ENCODE measurements around the gene CPNE4. TPM values are rescaled to one million over a fixed set of nuclear protein-coding genes. Genes with fewer than 3 reads are reported as not detected.
"Not testable (repeated sequence)": the region's sequence is repeated elsewhere in the genome, so short reads cannot be mapped to it uniquely, and the experiment has no call there.

The CPNE4 gene
- total RNA-seq, 2 donors from 2014 or later = not detected

DNA sequence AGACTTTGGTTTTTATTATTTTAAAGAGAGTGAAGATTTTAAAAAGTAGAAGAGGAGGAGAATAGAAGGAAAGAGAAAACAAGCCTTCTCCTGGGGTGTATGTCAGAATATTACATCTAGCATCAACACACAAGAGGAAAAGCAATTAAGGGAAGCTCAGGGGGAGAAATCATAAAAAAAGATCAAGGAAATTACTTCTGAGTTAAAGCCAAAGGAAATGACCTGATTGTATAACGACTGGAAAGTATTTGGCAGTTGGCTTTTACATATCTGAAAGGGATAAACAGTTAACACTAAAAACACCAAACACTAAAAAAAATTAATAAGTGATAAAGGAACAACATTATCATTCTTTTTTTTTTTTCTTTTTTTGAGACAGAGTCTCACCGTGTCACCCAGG lies 58.4 kb downstream of the CPNE4 start:
- Histone ChIP-seq H3K9me3 (no peaks in the 10 kb centered on the region), H3K36me3 (replicated peaks in 1 of 2; ENCODE audit: insufficient read depth in 1 of 2, low read depth in 2 of 2) (no peaks in the 10 kb centered on the region), H3K4me3 (no peak overlapping the region), H3K27me3 (no peaks in the 10 kb centered on the region), H3K4me1 (no peaks in the 10 kb centered on the region), H3K27ac (no peak overlapping the region)
- 25 to 32% methylated on average over 2 of the region's 2 CpGs for whole genome bisulfite sequencing, 2 donors
- intact Hi-C loops (cut with DNase I) = no loop called here
- ATAC-seq (no peak), DNase-seq (no peak)
- TF ChIP-seq POLR2A (IDR thresholded peaks at IDR 0.05) (no peak), CTCF (IDR thresholded peaks at IDR 0.05) (no peak)

- 53 to 64% methylated on average over 6 of the region's 6 CpGs for WGBS, 2 donors
Observed at GRCh38 chr3:131975047-131975446, 59.8 kb downstream of the CPNE4 start.

GRCh38 chr3:131973731-131974130 lies 61.1 kb downstream of the CPNE4 start:
- Histone ChIP-seq H3K9me3 (no peaks in the 10 kb centered on the region), H3K27ac (no peak overlapping the region), H3K36me3 (replicated peaks in 1 of 2; ENCODE audit: insufficient read depth in 1 of 2, low read depth in 2 of 2) (no peaks in the 10 kb centered on the region), H3K4me1 (no peaks in the 10 kb centered on the region), H3K27me3 (no peaks in the 10 kb centered on the region), H3K4me3 (no peak overlapping the region)
- no peak for TF ChIP-seq CTCF (IDR thresholded peaks at IDR 0.05)
- TF ChIP-seq POLR2A (IDR thresholded peaks at IDR 0.05) = no peak
- intact Hi-C loops (cut with DNase I) = no loop called here
- DNase-seq (no peak), ATAC-seq (no peak)
- WGBS, 2 donors = 17 to 22% methylated on average over 4 of the region's 4 CpGs

More at GRCh38 chr3:131975047-131975446, 59.8 kb downstream of the CPNE4 start:
- no peak for DNase-seq
- Histone ChIP-seq H3K27ac (no peak overlapping the region), H3K36me3 (replicated peaks in 1 of 2; ENCODE audit: insufficient read depth in 1 of 2, low read depth in 2 of 2) (no peaks in the 10 kb centered on the region), H3K27me3 (no peaks in the 10 kb centered on the region), H3K4me1 (no peaks in the 10 kb centered on the region), H3K9me3 (no peaks in the 10 kb centered on the region), H3K4me3 (no peak overlapping the region)
- TF ChIP-seq CTCF (IDR thresholded peaks at IDR 0.05) = no peak
- no peak for TF ChIP-seq POLR2A (IDR thresholded peaks at IDR 0.05)
- ATAC-seq = no peak
- intact Hi-C loops (cut with DNase I) = no loop called here

DNA sequence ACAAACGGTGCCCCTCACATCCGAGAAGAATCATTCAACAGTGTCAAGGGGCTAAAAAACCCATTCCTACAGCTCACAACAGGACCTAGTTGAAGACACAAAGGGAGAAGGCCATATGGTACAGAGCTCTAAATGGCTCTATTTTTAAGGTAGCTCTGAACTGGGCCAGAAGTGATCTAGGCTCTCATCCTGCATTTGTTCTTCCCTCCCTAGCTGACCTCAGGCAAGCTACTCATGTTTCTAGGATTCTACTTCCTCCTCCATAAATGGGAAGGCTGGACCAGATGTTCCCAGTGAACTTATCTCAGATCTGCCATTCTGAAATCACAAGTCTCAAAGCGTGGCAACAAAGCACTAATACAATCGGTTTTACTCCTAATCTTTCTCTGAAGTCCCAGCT lies 62.3 kb downstream of the CPNE4 start:
- H3K4me1 ChIP-seq = no peaks in the 10 kb centered on the region
- intact Hi-C loops (cut with DNase I) = no loop called here
- TF ChIP-seq CTCF (IDR thresholded peaks at IDR 0.05) (no peak), POLR2A (IDR thresholded peaks at IDR 0.05) (no peak)
- H3K36me3 ChIP-seq (replicated peaks in 1 of 2; ENCODE audit: insufficient read depth in 1 of 2, low read depth in 2 of 2) = no peaks in the 10 kb centered on the region
- ATAC-seq = no peak
- no peak for DNase-seq
- no peaks in the 10 kb centered on the region for H3K9me3 ChIP-seq
- no peaks in the 10 kb centered on the region for H3K27me3 ChIP-seq
- 40 to 65% methylated on average over 4 of the region's 4 CpGs for WGBS, 2 donors
- H3K27ac ChIP-seq = no peak overlapping the region
- no peak overlapping the region for H3K4me3 ChIP-seq

DNA sequence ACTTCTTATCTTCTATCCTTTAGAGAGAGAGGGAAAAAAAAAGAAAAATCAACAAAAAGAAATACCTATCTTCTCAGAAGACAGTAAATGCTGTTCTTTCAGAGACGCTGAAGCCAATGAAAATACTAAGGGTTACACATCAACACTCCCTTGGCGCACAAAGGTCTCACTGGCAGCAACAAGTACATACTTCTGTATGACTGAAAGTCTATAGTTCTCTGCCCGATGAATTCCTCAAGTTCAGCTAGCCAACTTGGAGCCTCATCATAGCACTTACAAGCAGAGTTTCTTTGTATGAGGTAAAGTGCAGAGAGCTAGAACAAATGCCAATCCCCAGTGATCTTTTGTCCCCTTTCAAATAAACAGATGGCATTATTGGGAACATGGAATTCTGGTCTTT lies 62.7 kb downstream of the CPNE4 start:
- no peaks in the 10 kb centered on the region for H3K36me3 ChIP-seq (replicated peaks in 1 of 2; ENCODE audit: insufficient read depth in 1 of 2, low read depth in 2 of 2)
- DNase-seq (no peak), ATAC-seq (no peak)
- intact Hi-C loops (cut with DNase I) = no loop called here
- H3K27me3 ChIP-seq = no peaks in the 10 kb centered on the region
- no peak overlapping the region for H3K4me3 ChIP-seq
- H3K27ac ChIP-seq = no peak overlapping the region
- TF ChIP-seq CTCF (IDR thresholded peaks at IDR 0.05) (no peak), POLR2A (IDR thresholded peaks at IDR 0.05) (no peak)
- H3K4me1 ChIP-seq = no peaks in the 10 kb centered on the region
- no peaks in the 10 kb centered on the region for H3K9me3 ChIP-seq
- WGBS, 2 donors = 74 to 83% methylated on average over 3 of the region's 3 CpGs

DNA sequence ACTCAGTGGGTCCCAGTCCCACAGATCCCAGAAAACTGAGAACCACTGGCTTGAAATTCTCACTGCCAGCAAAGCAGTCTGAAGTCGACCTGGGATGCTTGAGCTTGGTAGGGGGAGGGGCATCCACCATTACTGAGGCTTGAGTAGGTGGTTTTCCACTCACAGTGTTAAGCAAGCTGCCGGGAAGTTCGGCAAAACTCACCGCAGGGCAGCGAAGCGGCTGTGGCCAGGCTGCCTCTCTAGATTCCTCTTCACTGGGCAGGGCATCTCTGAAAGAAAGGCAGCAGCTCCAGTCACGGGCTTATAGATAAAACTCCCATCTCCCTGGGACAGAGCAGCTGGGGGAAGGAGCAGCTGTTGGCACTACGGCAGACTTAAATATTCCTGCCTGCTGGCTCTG lies 71.4 kb downstream of the CPNE4 start:
- H3K36me3 ChIP-seq (replicated peaks in 1 of 2; ENCODE audit: insufficient read depth in 1 of 2, low read depth in 2 of 2); H3K4me3 ChIP-seq; H3K27me3 ChIP-seq; H3K4me1 ChIP-seq; DNase-seq; H3K9me3 ChIP-seq; H3K27ac ChIP-seq; ATAC-seq; intact Hi-C loops (cut with DNase I): not testable (repeated sequence)
- 27 to 44% methylated on average over 3 to 8 of the region's 8 CpGs for WGBS, 2 donors

Data from body of pancreas (tissue), 4 donors.